ENCODE data around the gene GART.
"Not testable (repeated sequence)": the region's sequence is repeated elsewhere in the genome, so short reads cannot be mapped to it uniquely, and the experiment has no call there.

The GART gene

GRCh38 chr21:33541756-33542639 is at the start of gene GART:
Gene GART (minus strand): TSS chr21:33542117. CDS start chr21:33539315, 2,802 bp downstream.
- DNase-seq: peak; percentile 58

- peak; percentile 66 for DNase-seq
These were observed 46.8 kb upstream of the GART start, which contains the start of gene DONSON for GRCh38 chr21:33588485-33589335. Gene DONSON (minus strand): TSS chr21:33588684. CDS start chr21:33588641, 43 bp downstream.

GRCh38 chr21:33587792-33588484 is 46.0 kb upstream of the GART start:
- peak; percentile 34 for DNase-seq

GRCh38 chr21:33586927-33587326 is 45.0 kb upstream of the GART start:
- no peak for DNase-seq

GRCh38 chr21:33584455-33584854 is 42.5 kb upstream of the GART start:
- DNase-seq: no peak

- no peak for DNase-seq
These were observed 37.1 kb upstream of the GART start for GRCh38 chr21:33578959-33579542.

GRCh38 chr21:33578214-33578613 is 36.3 kb upstream of the GART start:
- no peak for DNase-seq

GRCh38 chr21:33576741-33577141 is 34.8 kb upstream of the GART start:
- not testable (repeated sequence) for DNase-seq

GRCh38 chr21:33572350-33572749 is 30.4 kb upstream of the GART start:
- no peak for DNase-seq

- DNase-seq: no peak
These were observed 28.1 kb upstream of the GART start for GRCh38 chr21:33569991-33570390.

- no peak for DNase-seq
These were observed 26.5 kb upstream of the GART start for GRCh38 chr21:33568448-33568847.

- DNase-seq: no peak
These were observed 26.0 kb upstream of the GART start for GRCh38 chr21:33567914-33568313.

- no peak for DNase-seq
These were observed 24.6 kb upstream of the GART start for GRCh38 chr21:33566514-33566913.

GRCh38 chr21:33562389-33562788 is 20.5 kb upstream of the GART start:
- DNase-seq: no peak

GRCh38 chr21:33561373-33561772 is 19.5 kb upstream of the GART start:
- no peak for DNase-seq

- DNase-seq: no peak
These were observed 19.0 kb upstream of the GART start for GRCh38 chr21:33560965-33561364.

GRCh38 chr21:33559813-33560212 is 17.9 kb upstream of the GART start:
- no peak for DNase-seq

- no peak for DNase-seq
These were observed 17.0 kb upstream of the GART start for GRCh38 chr21:33558777-33559421.

GRCh38 chr21:33557447-33557846 is 15.5 kb upstream of the GART start:
- DNase-seq: no peak

- no peak for DNase-seq
These were observed 13.0 kb upstream of the GART start for GRCh38 chr21:33554982-33555344.

GRCh38 chr21:33554236-33554981 is 12.5 kb upstream of the GART start:
- no peak for DNase-seq

Measured in NCI-H1048 (cell line).